ENCODE measurements around the gene PLGRKT.
"Not testable (repeated sequence)": the region's sequence is repeated elsewhere in the genome, so short reads cannot be mapped to it uniquely, and the experiment has no call there.

PLGRKT gene

DNA sequence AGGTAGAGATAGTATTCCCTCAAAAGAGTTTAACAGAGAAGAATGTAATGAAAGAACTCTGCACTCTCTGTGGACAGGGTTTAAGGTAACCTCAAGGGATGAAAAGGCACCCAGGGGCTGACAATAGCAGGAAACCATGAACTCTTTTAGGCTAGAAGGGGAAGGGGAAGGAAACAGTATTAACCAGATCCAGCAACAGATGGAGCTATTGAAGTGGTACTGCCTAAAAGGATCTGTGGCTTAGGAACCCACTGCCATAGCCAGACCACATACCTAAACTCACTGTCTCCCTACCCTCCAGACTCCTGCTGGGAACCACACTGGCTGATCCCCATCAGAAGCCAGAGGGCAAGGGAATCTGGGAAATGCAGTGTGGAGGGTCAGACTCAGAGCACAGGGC lies 35.5 kb downstream of the PLGRKT start:
- no peak for DNase-seq
- no peak overlapping the region for H3K27ac Mint-ChIP-seq
- TF ChIP-seq, protein P1, sequence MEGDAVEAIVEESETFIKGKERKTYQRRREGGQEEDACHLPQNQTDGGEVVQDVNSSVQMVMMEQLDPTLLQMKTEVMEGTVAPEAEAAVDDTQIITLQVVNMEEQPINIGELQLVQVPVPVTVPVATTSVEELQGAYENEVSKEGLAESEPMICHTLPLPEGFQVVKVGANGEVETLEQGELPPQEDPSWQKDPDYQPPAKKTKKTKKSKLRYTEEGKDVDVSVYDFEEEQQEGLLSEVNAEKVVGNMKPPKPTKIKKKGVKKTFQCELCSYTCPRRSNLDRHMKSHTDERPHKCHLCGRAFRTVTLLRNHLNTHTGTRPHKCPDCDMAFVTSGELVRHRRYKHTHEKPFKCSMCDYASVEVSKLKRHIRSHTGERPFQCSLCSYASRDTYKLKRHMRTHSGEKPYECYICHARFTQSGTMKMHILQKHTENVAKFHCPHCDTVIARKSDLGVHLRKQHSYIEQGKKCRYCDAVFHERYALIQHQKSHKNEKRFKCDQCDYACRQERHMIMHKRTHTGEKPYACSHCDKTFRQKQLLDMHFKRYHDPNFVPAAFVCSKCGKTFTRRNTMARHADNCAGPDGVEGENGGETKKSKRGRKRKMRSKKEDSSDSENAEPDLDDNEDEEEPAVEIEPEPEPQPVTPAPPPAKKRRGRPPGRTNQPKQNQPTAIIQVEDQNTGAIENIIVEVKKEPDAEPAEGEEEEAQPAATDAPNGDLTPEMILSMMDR (IDR thresholded peaks at IDR 0.05), result no peak
- H3K4me3 Mint-ChIP-seq, result no peak overlapping the region
- no peaks in the 10 kb centered on the region for H3K27me3 Mint-ChIP-seq (ENCODE audit: low read depth, poor library complexity)
- H3K36me3 Mint-ChIP-seq (ENCODE audit: low read depth), result peaks cover 20% of the 10 kb centered on the region
- peaks cover 40% of the 10 kb centered on the region for H3K9me3 Mint-ChIP-seq
- no peaks in the 10 kb centered on the region for H3K4me1 Mint-ChIP-seq

DNA sequence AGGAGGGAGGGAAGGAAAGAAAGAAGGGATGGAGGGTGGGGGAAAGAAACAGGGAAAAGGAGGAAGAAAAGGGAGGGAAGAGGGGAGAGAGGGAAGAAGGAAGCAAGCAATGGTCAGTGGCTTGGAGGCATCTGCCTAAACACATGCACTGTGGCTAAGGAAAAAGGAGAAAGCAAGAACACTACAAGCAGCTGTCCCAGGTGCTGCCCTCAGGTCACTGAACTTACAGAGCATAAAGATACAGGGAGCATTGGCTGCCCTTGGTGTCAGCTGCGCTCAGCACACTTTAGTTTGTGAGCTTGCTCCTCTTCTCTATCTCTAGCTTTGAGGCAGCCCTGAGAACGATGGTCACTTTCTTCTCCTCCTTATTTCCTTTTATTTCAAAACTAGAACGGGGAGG lies 40.2 kb downstream of the PLGRKT start:
- H3K36me3 Mint-ChIP-seq (ENCODE audit: low read depth); H3K27ac Mint-ChIP-seq; DNase-seq; H3K4me1 Mint-ChIP-seq; H3K4me3 Mint-ChIP-seq; H3K27me3 Mint-ChIP-seq (ENCODE audit: low read depth, poor library complexity); H3K9me3 Mint-ChIP-seq: not testable (repeated sequence)

DNA sequence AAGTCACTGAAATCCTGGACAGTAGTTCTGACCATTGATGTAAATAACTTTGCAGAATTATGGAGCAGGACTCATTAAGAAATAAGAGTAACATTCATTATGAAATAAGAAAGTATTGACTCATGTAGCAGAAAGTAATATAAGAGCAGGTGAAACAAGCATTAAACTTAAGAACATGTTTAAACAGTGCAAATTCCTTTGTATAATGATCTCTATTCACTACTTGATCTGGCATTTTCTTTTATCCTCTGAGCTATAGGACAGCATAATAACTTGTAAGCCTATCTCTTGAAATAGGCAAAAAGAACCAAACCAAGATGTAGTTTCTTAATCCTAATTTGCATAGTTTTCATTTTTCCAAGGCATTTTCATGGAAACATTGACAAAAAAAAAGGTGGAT lies 42.3 kb downstream of the PLGRKT start:
- TF ChIP-seq, protein P1 (IDR thresholded peaks at IDR 0.05), result no peak
- DNase-seq, result no peak
- Mint-ChIP-seq H3K27me3 (ENCODE audit: low read depth, poor library complexity) (no peaks in the 10 kb centered on the region), H3K27ac (no peak overlapping the region), H3K4me3 (no peak overlapping the region), H3K9me3 (no peaks in the 10 kb centered on the region), H3K36me3 (ENCODE audit: low read depth) (no peaks in the 10 kb centered on the region), H3K4me1 (no peaks in the 10 kb centered on the region)

DNA sequence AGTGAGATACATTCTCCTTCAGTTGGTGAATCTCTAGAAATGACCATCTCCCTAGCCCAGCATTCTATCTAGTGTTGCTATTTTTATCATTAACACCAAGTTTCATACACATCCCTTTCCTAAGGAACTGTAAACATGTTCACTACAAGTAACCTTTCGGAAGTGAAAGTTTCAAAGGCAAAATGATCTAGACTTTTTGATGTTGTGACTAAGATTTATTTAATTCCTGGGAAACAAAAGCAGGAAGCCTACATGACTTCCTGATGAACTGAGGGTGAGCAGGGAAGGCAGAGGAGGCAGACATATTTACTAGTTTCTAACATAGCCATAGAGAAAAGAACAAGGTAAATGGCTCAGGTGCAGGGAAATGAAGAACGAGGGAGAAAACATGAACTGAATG lies 43.7 kb downstream of the PLGRKT start:
- H3K4me3 Mint-ChIP-seq; H3K27ac Mint-ChIP-seq; H3K27me3 Mint-ChIP-seq (ENCODE audit: low read depth, poor library complexity); H3K9me3 Mint-ChIP-seq; H3K36me3 Mint-ChIP-seq (ENCODE audit: low read depth); H3K4me1 Mint-ChIP-seq; DNase-seq: not testable (repeated sequence)

DNA sequence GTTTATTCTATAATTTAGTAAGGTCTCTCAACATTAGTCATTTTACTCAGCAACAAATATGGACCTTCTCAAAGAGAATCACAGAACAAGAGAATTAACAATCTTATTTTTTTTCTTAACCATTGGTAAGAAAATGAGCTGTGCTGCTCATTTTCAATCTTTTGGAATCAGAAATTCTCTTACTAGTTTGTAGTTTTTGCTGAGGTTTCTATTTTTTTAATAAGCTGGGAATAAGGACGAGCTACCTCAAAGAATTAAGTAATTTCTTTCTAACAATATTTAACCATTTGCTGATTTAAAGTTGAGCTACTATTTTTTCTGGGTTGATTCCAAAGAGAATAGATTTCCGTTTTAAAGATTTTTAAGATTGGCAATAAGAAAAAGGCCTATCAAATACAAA lies 44.2 kb downstream of the PLGRKT start:
- Mint-ChIP-seq H3K27me3 (ENCODE audit: low read depth, poor library complexity) (no peaks in the 10 kb centered on the region), H3K27ac (no peak overlapping the region), H3K36me3 (ENCODE audit: low read depth) (no peaks in the 10 kb centered on the region), H3K4me1 (no peaks in the 10 kb centered on the region), H3K4me3 (no peak overlapping the region), H3K9me3 (no peaks in the 10 kb centered on the region)
- TF ChIP-seq, protein P1 (IDR thresholded peaks at IDR 0.05), result no peak
- no peak for DNase-seq

DNA sequence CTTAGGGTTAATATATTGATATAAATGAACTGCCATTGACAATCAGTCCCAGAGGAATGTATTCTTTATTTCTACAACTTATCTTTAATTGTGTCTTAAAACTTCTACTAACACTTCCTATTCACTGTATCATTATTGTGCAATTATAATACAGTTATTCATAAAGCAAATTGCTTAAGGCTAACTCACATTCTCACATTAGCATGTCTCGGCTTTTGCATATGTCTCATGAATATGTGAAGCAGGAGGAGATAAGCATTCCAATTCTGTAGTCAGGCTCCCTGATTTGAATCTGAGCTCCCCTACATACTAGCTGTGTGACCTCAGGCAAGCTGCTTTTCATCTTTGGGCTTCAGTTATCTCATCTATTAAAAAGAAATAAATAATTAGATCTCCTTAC lies 45.4 kb downstream of the PLGRKT start:
- Mint-ChIP-seq H3K27me3 (ENCODE audit: low read depth, poor library complexity) (no peaks in the 10 kb centered on the region), H3K36me3 (ENCODE audit: low read depth) (no peaks in the 10 kb centered on the region), H3K4me1 (no peaks in the 10 kb centered on the region), H3K4me3 (no peak overlapping the region), H3K27ac (no peak overlapping the region), H3K9me3 (no peaks in the 10 kb centered on the region)
- TF ChIP-seq, protein P1 (IDR thresholded peaks at IDR 0.05), result no peak
- DNase-seq, result no peak

DNA sequence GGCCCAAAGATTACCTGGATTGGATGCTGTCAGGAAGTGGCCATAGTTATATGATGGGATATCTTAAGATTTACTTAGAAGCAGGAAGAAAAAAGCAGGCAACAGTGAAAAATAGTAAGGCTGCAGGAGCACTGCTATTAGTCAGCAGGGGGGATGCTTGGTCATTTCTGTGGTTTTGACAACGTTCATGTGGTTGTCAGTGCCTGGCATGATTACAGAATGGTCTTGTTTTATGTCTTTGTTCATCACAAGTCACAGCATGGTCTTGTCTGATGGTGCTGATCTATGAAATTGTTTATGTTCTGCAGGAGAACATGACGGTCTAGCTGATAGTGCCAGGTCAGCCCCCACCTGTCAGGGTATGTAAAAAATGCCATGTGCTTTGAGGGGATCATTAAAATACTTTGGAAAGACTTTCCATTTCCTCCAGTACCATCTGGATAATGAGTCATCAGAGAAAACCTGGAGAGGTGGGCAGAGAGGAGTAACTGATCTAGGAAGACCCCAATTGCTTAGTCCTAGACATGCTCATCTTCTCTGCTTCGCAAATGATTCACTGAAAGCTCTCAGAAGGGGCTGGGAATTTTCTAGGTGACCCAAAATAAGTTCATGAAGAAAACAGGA lies 48.5 kb downstream of the PLGRKT start:
- no peak overlapping the region for H3K4me3 Mint-ChIP-seq
- no peak for DNase-seq
- TF ChIP-seq, protein P1 (IDR thresholded peaks at IDR 0.05), result no peak
- no peak overlapping the region for H3K27ac Mint-ChIP-seq
- peaks cover 4% of the 10 kb centered on the region for H3K27me3 Mint-ChIP-seq (ENCODE audit: low read depth, poor library complexity)
- H3K4me1 Mint-ChIP-seq, result no peaks in the 10 kb centered on the region
- no peaks in the 10 kb centered on the region for H3K36me3 Mint-ChIP-seq (ENCODE audit: low read depth)
- H3K9me3 Mint-ChIP-seq, result no peaks in the 10 kb centered on the region
